SK-N-SH treated with all-trans-retinoic acid at 6 μM for 48 hours (cell line): ENCODE results near the gene ATP11C.

Experiments used
- ARNTL ChIP-seq: fragments of 450-650 bp; formaldehyde crosslinking; IDR thresholded peaks from 2 replicates; pipeline ENCODE4 v1.5.0; 2020; ENCODE audit warnings: low read depth, mild to moderate bottlenecking, moderate library complexity, borderline replicate concordance
- CSRNP3 ChIP-seq: fragments of 250-450 bp; sonication (Bioruptor Pico); IDR thresholded peaks from 2 replicates; pipeline ENCODE4 v1.5.1; 2021; ENCODE audit warnings: mild to moderate bottlenecking, moderate library complexity
- GLIS3 ChIP-seq: fragments of 250-450 bp; sonication (Bioruptor Pico); IDR thresholded peaks from 2 replicates; pipeline ENCODE4 v1.5.0; 2020; ENCODE audit warnings: mild to moderate bottlenecking, moderate library complexity
- OSR1 ChIP-seq: fragments of 250-450 bp; sonication (Bioruptor Pico); IDR thresholded peaks from 2 replicates; pipeline ENCODE4 v1.8.0; 2022; ENCODE audit warnings: moderate library complexity, mild to moderate bottlenecking, inconsistent platforms
- PATZ1 ChIP-seq: fragments of 250-450 bp; sonication (Bioruptor Pico); IDR thresholded peaks from 2 replicates; pipeline ENCODE4 v1.8.0; 2020; ENCODE audit warnings: mild to moderate bottlenecking, moderate library complexity, borderline replicate concordance
- RARB ChIP-seq: fragments of 250-450 bp; sonication (Bioruptor Pico); IDR thresholded peaks from 2 replicates; pipeline ENCODE4 v1.8.0; 2021; ENCODE audit warnings: mild to moderate bottlenecking, moderate library complexity
- SNAI2 ChIP-seq: fragments of 250-450 bp; sonication (Bioruptor Pico); IDR thresholded peaks from 2 replicates; pipeline ENCODE4 v1.5.0; 2020; ENCODE audit warnings: mild to moderate bottlenecking, moderate library complexity
- TOX ChIP-seq: fragments of 250-450 bp; sonication (Bioruptor Pico); IDR thresholded peaks from 2 replicates; pipeline ENCODE4 v1.8.0; 2021; ENCODE audit warnings: mild to moderate bottlenecking, moderate library complexity, borderline replicate concordance
- ZFP3 ChIP-seq: fragments of 250-450 bp; sonication (Bioruptor Pico); IDR thresholded peaks from 2 replicates; pipeline ENCODE4 v1.5.0; 2020; ENCODE audit warnings: mild to moderate bottlenecking, moderate library complexity
- ZNF565 ChIP-seq: fragments of 450-650 bp; formaldehyde crosslinking; conservative IDR thresholded peaks from 2 replicates; pipeline ENCODE4 v1.5.0; 2020; ENCODE audit warnings: low read depth, mild to moderate bottlenecking, moderate library complexity
- ZNF70 ChIP-seq: fragments of 450-650 bp; formaldehyde crosslinking; IDR thresholded peaks from 2 replicates; pipeline ENCODE4 v1.5.0; 2020; ENCODE audit warnings: mild to moderate bottlenecking, moderate library complexity

- TF ChIP-seq OSR1 (CRISPR knock-in tag) (no peak), PATZ1 (CRISPR knock-in tag) (no peak), RARB (CRISPR knock-in tag) (no peak), CSRNP3 (CRISPR knock-in tag) (no peak), GLIS3 (no peak), ZNF565 (CRISPR knock-in tag) (no peak), TOX (CRISPR knock-in tag) (no peak), ZFP3 (CRISPR knock-in tag) (no peak), SNAI2 (CRISPR knock-in tag) (no peak), ZNF70 (CRISPR knock-in tag) (no peak), ARNTL (CRISPR knock-in tag) (no peak)
Observed at GRCh38 chrX:139828033-139828432, 104.8 kb downstream of the ATP11C start.
